Fibroblast of lung (primary cell): ENCODE measurements around the gene HIVEP3.

Experiments
- EZH2 ChIP-seq: IDR thresholded peaks from 2 replicates; pipeline ENCODE4 v1.5.1; 2012; ENCODE audit warnings: low read length, control low read depth, mild to moderate bottlenecking; ENCODE audit errors: missing control alignments
- TF ChIP-seq, protein P1 (sequence below), 2 donors: IDR thresholded peaks in 1 of 2; conservative IDR thresholded peaks in 1 of 2; 1 replicate in 1 of 2; 2 replicates in 1 of 2; pipeline ENCODE4 v1.5.1; 2011 to 2012; ENCODE audit warnings: low read length in 2 of 2, control low read depth in 1 of 2, inconsistent platforms in 1 of 2, low read depth in 1 of 2, mild to moderate bottlenecking in 1 of 2

DNA sequence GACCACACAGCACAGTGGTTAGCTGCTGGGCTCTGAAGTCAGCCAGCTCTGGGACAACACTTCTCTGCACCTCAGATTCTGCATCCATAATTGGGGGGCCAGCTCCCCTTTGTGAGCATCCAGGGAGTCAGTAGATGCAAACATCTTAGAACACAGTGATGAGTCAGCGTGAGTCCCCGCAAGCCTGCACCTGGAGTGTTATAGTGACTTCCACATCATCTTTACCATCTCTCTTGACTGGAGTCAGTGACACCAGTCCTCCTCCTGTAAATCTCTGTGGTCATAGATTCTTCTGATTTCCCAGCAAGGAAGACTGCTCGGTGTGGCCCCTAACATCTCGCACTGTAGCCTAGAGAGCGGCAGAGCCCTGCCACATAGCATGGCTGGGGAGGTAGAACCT is 420.3 kb downstream of the HIVEP3 start:
- TF ChIP-seq, protein P1, sequence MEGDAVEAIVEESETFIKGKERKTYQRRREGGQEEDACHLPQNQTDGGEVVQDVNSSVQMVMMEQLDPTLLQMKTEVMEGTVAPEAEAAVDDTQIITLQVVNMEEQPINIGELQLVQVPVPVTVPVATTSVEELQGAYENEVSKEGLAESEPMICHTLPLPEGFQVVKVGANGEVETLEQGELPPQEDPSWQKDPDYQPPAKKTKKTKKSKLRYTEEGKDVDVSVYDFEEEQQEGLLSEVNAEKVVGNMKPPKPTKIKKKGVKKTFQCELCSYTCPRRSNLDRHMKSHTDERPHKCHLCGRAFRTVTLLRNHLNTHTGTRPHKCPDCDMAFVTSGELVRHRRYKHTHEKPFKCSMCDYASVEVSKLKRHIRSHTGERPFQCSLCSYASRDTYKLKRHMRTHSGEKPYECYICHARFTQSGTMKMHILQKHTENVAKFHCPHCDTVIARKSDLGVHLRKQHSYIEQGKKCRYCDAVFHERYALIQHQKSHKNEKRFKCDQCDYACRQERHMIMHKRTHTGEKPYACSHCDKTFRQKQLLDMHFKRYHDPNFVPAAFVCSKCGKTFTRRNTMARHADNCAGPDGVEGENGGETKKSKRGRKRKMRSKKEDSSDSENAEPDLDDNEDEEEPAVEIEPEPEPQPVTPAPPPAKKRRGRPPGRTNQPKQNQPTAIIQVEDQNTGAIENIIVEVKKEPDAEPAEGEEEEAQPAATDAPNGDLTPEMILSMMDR (conservative IDR thresholded peaks at IDR 0.05 in 1 of 2, IDR thresholded peaks at IDR 0.05 in 1 of 2; ENCODE audit: low read depth in 1 of 2, low read length in 2 of 2): no peak
- TF ChIP-seq EZH2: no peak
